ENCODE results near the gene MAL.

MAL gene

GRCh38 chr2:95021847-95022246, 3.7 kb upstream of the MAL start:
- no peak for TF ChIP-seq CTCF (IDR thresholded peaks at IDR 0.05; ENCODE audit: insufficient read depth, low read length, poor library complexity, severe bottlenecking)
- Histone ChIP-seq H3K27me3 (replicated peaks; ENCODE audit: control insufficient read depth, insufficient read depth, low read length) (no peaks in the 10 kb centered on the region), H3K36me3 (ENCODE audit: control insufficient read depth, insufficient read depth, low read length) (no peaks in the 10 kb centered on the region), H3K4me3 (replicated peaks; ENCODE audit: low read depth, low read length) (no peak overlapping the region)
- no peak for DNase-seq (ENCODE audit: extremely low read depth, insufficient read length)

GRCh38 chr2:95022309-95023221, 2.9 kb upstream of the MAL start:
- TF ChIP-seq CTCF (IDR thresholded peaks at IDR 0.05; ENCODE audit: insufficient read depth, low read length, poor library complexity, severe bottlenecking) = peak; percentile 95
- no peaks in the 10 kb centered on the region for H3K27me3 ChIP-seq (replicated peaks; ENCODE audit: control insufficient read depth, insufficient read depth, low read length)

GRCh38 chr2:95023222-95023597, 2.3 kb upstream of the MAL start:
- Histone ChIP-seq H3K36me3 (ENCODE audit: control insufficient read depth, insufficient read depth, low read length) (no peaks in the 10 kb centered on the region), H3K4me3 (replicated peaks; ENCODE audit: low read depth, low read length) (no peak overlapping the region), H3K27me3 (replicated peaks; ENCODE audit: control insufficient read depth, insufficient read depth, low read length) (no peaks in the 10 kb centered on the region)
- DNase-seq (ENCODE audit: extremely low read depth, insufficient read length) = no peak
- TF ChIP-seq CTCF (IDR thresholded peaks at IDR 0.05; ENCODE audit: insufficient read depth, low read length, poor library complexity, severe bottlenecking) = peak; percentile 76

More at GRCh38 chr2:95022309-95023221, 2.9 kb upstream of the MAL start:
- peak; percentile 84 for DNase-seq (ENCODE audit: extremely low read depth, insufficient read length)
- Histone ChIP-seq H3K36me3 (ENCODE audit: control insufficient read depth, insufficient read depth, low read length) (no peaks in the 10 kb centered on the region), H3K4me3 (replicated peaks; ENCODE audit: low read depth, low read length) (no peak overlapping the region)

- Histone ChIP-seq H3K27me3 (replicated peaks; ENCODE audit: control insufficient read depth, insufficient read depth, low read length) (no peaks in the 10 kb centered on the region), H3K36me3 (ENCODE audit: control insufficient read depth, insufficient read depth, low read length) (no peaks in the 10 kb centered on the region), H3K4me3 (replicated peaks; ENCODE audit: low read depth, low read length) (no peak overlapping the region)
- no peak for DNase-seq (ENCODE audit: extremely low read depth, insufficient read length)
- no peak for TF ChIP-seq CTCF (IDR thresholded peaks at IDR 0.05; ENCODE audit: insufficient read depth, low read length, poor library complexity, severe bottlenecking)
Measured at GRCh38 chr2:95024371-95024770, 1.1 kb upstream of the MAL start.

GRCh38 chr2:95024960-95025405, 525 bp upstream of the MAL start:
- H3K36me3 ChIP-seq (ENCODE audit: control insufficient read depth, insufficient read depth, low read length) = no peaks in the 10 kb centered on the region
- H3K27me3 ChIP-seq (replicated peaks; ENCODE audit: control insufficient read depth, insufficient read depth, low read length) = no peaks in the 10 kb centered on the region
- peak overlapping the region; percentile 68 for H3K4me3 ChIP-seq (replicated peaks; ENCODE audit: low read depth, low read length)
- no peak for TF ChIP-seq CTCF (IDR thresholded peaks at IDR 0.05; ENCODE audit: insufficient read depth, low read length, poor library complexity, severe bottlenecking)
- DNase-seq (ENCODE audit: extremely low read depth, insufficient read length) = no peak

All from GM06990 (cell line).